Measurements from ENCODE around the gene PRR11.

The PRR11 gene

DNA sequence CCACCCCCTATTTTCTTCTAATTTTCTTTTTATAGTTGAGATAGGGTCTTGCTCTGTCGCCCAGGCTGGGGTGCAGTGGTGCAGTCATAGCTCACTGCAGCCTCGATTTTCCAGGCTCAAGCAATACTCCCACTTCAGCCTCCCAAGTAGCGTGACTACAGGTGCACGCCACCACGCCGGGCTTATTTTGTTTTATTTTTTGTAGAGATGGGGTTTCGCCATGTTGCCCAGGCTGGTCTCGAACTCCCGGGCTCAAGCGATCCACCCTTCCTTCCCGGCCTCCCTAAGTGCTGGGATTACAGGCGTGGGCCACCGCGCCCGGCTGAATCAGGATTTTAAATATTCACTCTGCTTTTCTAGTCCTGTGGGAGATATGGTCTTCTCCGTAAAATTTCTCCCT, 63.8 kb downstream of the PRR11 start:
- TF ChIP-seq, protein P1, sequence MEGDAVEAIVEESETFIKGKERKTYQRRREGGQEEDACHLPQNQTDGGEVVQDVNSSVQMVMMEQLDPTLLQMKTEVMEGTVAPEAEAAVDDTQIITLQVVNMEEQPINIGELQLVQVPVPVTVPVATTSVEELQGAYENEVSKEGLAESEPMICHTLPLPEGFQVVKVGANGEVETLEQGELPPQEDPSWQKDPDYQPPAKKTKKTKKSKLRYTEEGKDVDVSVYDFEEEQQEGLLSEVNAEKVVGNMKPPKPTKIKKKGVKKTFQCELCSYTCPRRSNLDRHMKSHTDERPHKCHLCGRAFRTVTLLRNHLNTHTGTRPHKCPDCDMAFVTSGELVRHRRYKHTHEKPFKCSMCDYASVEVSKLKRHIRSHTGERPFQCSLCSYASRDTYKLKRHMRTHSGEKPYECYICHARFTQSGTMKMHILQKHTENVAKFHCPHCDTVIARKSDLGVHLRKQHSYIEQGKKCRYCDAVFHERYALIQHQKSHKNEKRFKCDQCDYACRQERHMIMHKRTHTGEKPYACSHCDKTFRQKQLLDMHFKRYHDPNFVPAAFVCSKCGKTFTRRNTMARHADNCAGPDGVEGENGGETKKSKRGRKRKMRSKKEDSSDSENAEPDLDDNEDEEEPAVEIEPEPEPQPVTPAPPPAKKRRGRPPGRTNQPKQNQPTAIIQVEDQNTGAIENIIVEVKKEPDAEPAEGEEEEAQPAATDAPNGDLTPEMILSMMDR (IDR thresholded peaks at IDR 0.05; ENCODE audit: insufficient read depth, low read length, poor library complexity, severe bottlenecking), result no peak
- no peak for TF ChIP-seq EZH2phosphoT487 (conservative IDR thresholded peaks at IDR 0.05; ENCODE audit: low read length)
- Histone ChIP-seq H3K4me2 (ENCODE audit: low read depth, low read length, poor library complexity, severe bottlenecking) (peak overlapping the region; percentile 90), H3K36me3 (ENCODE audit: low read length) (no peaks in the 10 kb centered on the region), H2AFZ (ENCODE audit: low read depth, low read length, severe bottlenecking) (peak overlapping the region; percentile 98), H3K9me2 (replicated peaks; ENCODE audit: insufficient read depth, low read length) (no peaks in the 10 kb centered on the region), H3K4me3 (ENCODE audit: insufficient read depth, low read length, poor library complexity, severe bottlenecking) (no peak overlapping the region), H3K9me3 (ENCODE audit: insufficient read depth, low read length) (no peaks in the 10 kb centered on the region), H3K9ac (ENCODE audit: low read length) (no peak overlapping the region), H3F3A (ENCODE audit: insufficient read depth) (peaks cover 3% of the 10 kb centered on the region; the same call in 1 of the 2 replicates), H3K27ac (ENCODE audit: low read depth, low read length) (no peak overlapping the region), H3K27me3 (ENCODE audit: low read length) (no peaks in the 10 kb centered on the region), H3K79me2 (ENCODE audit: insufficient read depth, low read length) (no peaks in the 10 kb centered on the region), H4K20me1 (ENCODE audit: low read depth, low read length) (no peaks in the 10 kb centered on the region)

DNA sequence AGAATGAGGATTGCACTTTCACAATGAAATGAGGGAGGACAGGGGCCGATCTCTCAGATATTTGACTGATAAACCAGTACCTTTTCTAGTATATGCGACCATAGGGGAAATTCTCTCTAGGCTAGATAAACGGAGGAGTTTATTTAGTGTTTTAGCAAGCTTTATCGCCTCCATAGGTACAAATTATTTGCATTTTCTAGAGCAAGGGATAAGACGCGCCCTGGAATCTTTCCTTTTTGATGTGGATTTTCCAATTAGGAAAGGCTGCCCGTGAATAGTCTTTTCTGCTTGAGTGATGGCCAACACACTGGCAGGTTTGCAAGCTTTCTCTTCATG, 64.4 kb downstream of the PRR11 start:
- Histone ChIP-seq H3K27me3 (ENCODE audit: low read length) (no peaks in the 10 kb centered on the region), H3K27ac (ENCODE audit: low read depth, low read length) (no peak overlapping the region)

DNA sequence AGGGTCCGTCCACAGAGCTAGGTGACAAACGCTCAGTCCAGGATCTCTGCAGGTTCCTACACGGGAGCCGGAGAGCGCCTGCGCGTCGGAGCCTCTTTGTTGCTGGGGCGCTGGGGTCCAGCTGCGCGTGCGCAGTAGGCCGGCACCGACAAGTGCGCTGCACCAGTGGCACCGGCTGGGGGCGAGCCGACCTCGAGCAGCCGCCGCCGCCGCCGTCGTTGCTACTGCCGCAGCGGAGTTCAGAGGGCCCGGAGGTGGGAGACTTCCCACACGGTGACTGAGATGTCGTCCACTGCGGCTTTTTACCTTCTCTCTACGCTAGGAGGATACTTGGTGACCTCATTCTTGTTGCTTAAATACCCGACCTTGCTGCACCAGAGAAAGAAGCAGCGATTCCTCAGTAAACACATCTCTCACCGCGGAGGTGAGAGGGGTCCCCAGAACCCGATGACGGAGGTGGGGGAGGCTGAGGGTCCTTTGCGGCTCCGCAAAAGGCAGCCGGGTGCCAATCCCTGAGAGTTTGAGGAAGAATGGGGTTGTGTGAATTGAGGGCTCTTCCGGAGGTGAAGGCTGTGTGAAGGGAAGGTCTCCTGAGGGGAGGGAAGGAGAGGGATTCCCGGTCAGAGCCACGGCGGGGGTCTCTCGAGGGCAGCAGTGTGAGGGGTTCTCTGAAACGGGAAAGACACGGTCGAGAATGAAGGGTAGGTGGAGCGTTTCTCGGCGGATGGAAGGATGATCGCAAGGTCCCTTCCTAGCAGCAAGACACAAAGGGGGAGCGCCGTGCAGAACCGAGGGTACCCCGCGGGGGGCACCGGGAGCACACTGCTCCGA, 65.0 kb downstream of the PRR11 start, which contains the start of gene GDPD1:
GDPD1 (plus strand) TSS at position 184 of the 831 bp plus-strand sequence; CDS start at position 283, 99 bp downstream.
- H3K27ac ChIP-seq (ENCODE audit: low read depth, low read length), result peak within 1 kb of the TSS; percentile 42
- H3K79me2 ChIP-seq (ENCODE audit: insufficient read depth, low read length), result no peaks in the 10 kb centered on the region
- H3F3A ChIP-seq (ENCODE audit: insufficient read depth), result no peaks in the 10 kb centered on the region; the same call in 1 of the 2 replicates
- no peaks in the 10 kb centered on the region for H3K9me3 ChIP-seq (ENCODE audit: insufficient read depth, low read length)
- no peak for TF ChIP-seq EZH2phosphoT487 (conservative IDR thresholded peaks at IDR 0.05; ENCODE audit: low read length)
- TF ChIP-seq, protein P1 (IDR thresholded peaks at IDR 0.05; ENCODE audit: insufficient read depth, low read length, poor library complexity, severe bottlenecking), result peak; percentile 52
- peak within 1 kb of the TSS; percentile 86 for H3K9ac ChIP-seq (ENCODE audit: low read length)
- H3K27me3 ChIP-seq (ENCODE audit: low read length), result no peaks in the 10 kb centered on the region
- no peaks in the 10 kb centered on the region for H3K36me3 ChIP-seq (ENCODE audit: low read length)
- H3K4me2 ChIP-seq (ENCODE audit: low read depth, low read length, poor library complexity, severe bottlenecking), result peak within 1 kb of the TSS; percentile 90
- H3K4me3 ChIP-seq (ENCODE audit: insufficient read depth, low read length, poor library complexity, severe bottlenecking), result peak within 1 kb of the TSS; percentile 93
- H3K9me2 ChIP-seq (replicated peaks; ENCODE audit: insufficient read depth, low read length), result no peaks in the 10 kb centered on the region
- H2AFZ ChIP-seq (ENCODE audit: low read depth, low read length, severe bottlenecking), result peak within 1 kb of the TSS; percentile 100
- H4K20me1 ChIP-seq (ENCODE audit: low read depth, low read length), result no peaks in the 10 kb centered on the region

More for the DNA sequence above, 64.4 kb downstream of the PRR11 start:
- Histone ChIP-seq H4K20me1 (ENCODE audit: low read depth, low read length) (no peaks in the 10 kb centered on the region), H3F3A (ENCODE audit: insufficient read depth) (peaks cover 1% of the 10 kb centered on the region; the same call in 1 of the 2 replicates), H3K9ac (ENCODE audit: low read length) (peak overlapping the region; percentile 86), H3K4me3 (ENCODE audit: insufficient read depth, low read length, poor library complexity, severe bottlenecking) (peak overlapping the region; percentile 43), H3K9me2 (replicated peaks; ENCODE audit: insufficient read depth, low read length) (no peaks in the 10 kb centered on the region), H2AFZ (ENCODE audit: low read depth, low read length, severe bottlenecking) (peak overlapping the region; percentile 98), H3K4me2 (ENCODE audit: low read depth, low read length, poor library complexity, severe bottlenecking) (peak overlapping the region; percentile 90), H3K36me3 (ENCODE audit: low read length) (no peaks in the 10 kb centered on the region), H3K79me2 (ENCODE audit: insufficient read depth, low read length) (no peaks in the 10 kb centered on the region), H3K9me3 (ENCODE audit: insufficient read depth, low read length) (no peaks in the 10 kb centered on the region)
- TF ChIP-seq, protein P1 (IDR thresholded peaks at IDR 0.05; ENCODE audit: insufficient read depth, low read length, poor library complexity, severe bottlenecking), result no peak
- no peak for TF ChIP-seq EZH2phosphoT487 (conservative IDR thresholded peaks at IDR 0.05; ENCODE audit: low read length)
